Endothelial cell of umbilical vein (primary cell): ENCODE results near the gene KLHDC4. TPM values are rescaled to one million over a fixed set of nuclear protein-coding genes. Genes with fewer than 3 reads are reported as not detected.

Experiments
- BruUV-seq: library from RNA; stranded (reverse); fragments of 400-500 nt; replicated peaks from 2 replicates; lab custom pipeline; 2021; lab: Mats Ljungman, UMichigan
- CTCF ChIA-PET: fragments of 300-600, 350-600 bp; sonication (Branson Sonifier 250); formaldehyde crosslinking; loops from one replicate; lab custom pipeline; 2021; ENCODE audit warnings: antibody characterized with exemption, inconsistent platforms; lab: Charles Lee
- POLR2A ChIA-PET: fragments of 300-600, 350-600 bp; sonication (Branson Sonifier 250); formaldehyde crosslinking; loops from one replicate; lab custom pipeline; 2021; ENCODE audit warnings: antibody characterized with exemption, inconsistent platforms; lab: Charles Lee
- DNase-seq: peaks from one replicate; pipeline ENCODE4 v3.0.0-alpha.2; 2011; ENCODE audit warnings: low read depth, low spot score
- FAIRE-seq: peaks from 2 replicates; lab custom pipeline; 2011; peaks lifted over from hg19 to GRCh38; lab: Jason Lieb, UNC
- H2AFZ ChIP-seq: 2 replicates; pipeline ENCODE4 v1.6.0; 2012; ENCODE audit warnings: low read depth, low read length, control low read depth, inconsistent platforms
- H3K27ac ChIP-seq: 2 replicates; pipeline ENCODE4 v1.5.1; 2011; ENCODE audit warnings: low read depth, mild to moderate bottlenecking, control low read depth, low read length, moderate library complexity; ENCODE audit not compliant: insufficient read depth
- H3K27me3 ChIP-seq, 2 experiments: 2 replicates each; pipeline versions ENCODE4 v1.6.0 to v1.6.1; 2011; ENCODE audit warnings: low read length in 2 of 2, mixed read lengths in 1 of 2; ENCODE audit not compliant: control insufficient read depth in 2 of 2, insufficient read depth in 2 of 2
- H3K36me3 ChIP-seq, 2 experiments: 2 replicates in 1 of 2; 3 replicates in 1 of 2; pipeline ENCODE4 v1.5.1; 2011; ENCODE audit warnings: low read length in 2 of 2, mild to moderate bottlenecking in 1 of 2, moderate library complexity in 1 of 2; ENCODE audit not compliant: control insufficient read depth in 2 of 2, insufficient read depth in 2 of 2; ENCODE audit errors: extremely low read depth in 1 of 2
- H3K4me1 ChIP-seq: 3 replicates; pipeline ENCODE4 v1.5.1; 2011; ENCODE audit warnings: mild to moderate bottlenecking, low read length; ENCODE audit not compliant: control insufficient read depth, insufficient read depth; ENCODE audit errors: extremely low read depth
- H3K4me2 ChIP-seq: 2 replicates; pipeline ENCODE4 v1.6.1; 2011; ENCODE audit warnings: low read length, control low read depth, mixed read lengths; ENCODE audit not compliant: insufficient read depth
- H3K4me3 ChIP-seq, 3 experiments: fragments of 200-600 bp in 1 of 3; sonication (generic), shearing (Covaris generic) in 1 of 3; replicated peaks in 1 of 3; 2 replicates each; pipeline ENCODE4 v1.5.1; 2011 to 2016; ENCODE audit warnings: control low read depth in 3 of 3, low read length in 3 of 3, mild to moderate bottlenecking in 2 of 3, inconsistent platforms in 1 of 3, low read depth in 1 of 3, moderate library complexity in 1 of 3; ENCODE audit not compliant: insufficient read depth in 1 of 3
- H3K79me2 ChIP-seq: 2 replicates; pipeline ENCODE4 v1.6.0; 2012; ENCODE audit warnings: low read length, inconsistent platforms; ENCODE audit not compliant: control insufficient read depth, insufficient read depth
- H3K9ac ChIP-seq: replicated peaks from 2 replicates; pipeline ENCODE3; 2011; ENCODE audit warnings: low read length, control low read depth; ENCODE audit not compliant: insufficient read depth; ENCODE audit errors: extremely low read depth
- H3K9me1 ChIP-seq: replicated peaks from 3 replicates; pipeline ENCODE4 v1.6.0; 2011; ENCODE audit warnings: mild to moderate bottlenecking, low read length; ENCODE audit not compliant: control insufficient read depth, insufficient read depth; ENCODE audit errors: extremely low read depth
- H3K9me3 ChIP-seq: replicated peaks from 2 replicates; pipeline ENCODE4 v1.5.1; 2012; ENCODE audit warnings: low read length, inconsistent platforms; ENCODE audit not compliant: control insufficient read depth, insufficient read depth
- H4K20me1 ChIP-seq: replicated peaks from 2 replicates; pipeline ENCODE3; 2011; ENCODE audit warnings: mild to moderate bottlenecking, low read length; ENCODE audit not compliant: control insufficient read depth, insufficient read depth; ENCODE audit errors: extremely low read depth
- FOS ChIP-seq: IDR thresholded peaks from 2 replicates; pipeline ENCODE4 v1.6.1; 2011; ENCODE audit warnings: mild to moderate bottlenecking, low read length, moderate library complexity, borderline replicate concordance; ENCODE audit not compliant: insufficient read depth
- GATA2 ChIP-seq: IDR thresholded peaks from 2 replicates; pipeline ENCODE4 v1.7.0; 2011; ENCODE audit warnings: low read depth, mild to moderate bottlenecking, moderate library complexity, mixed read lengths, low read length; ENCODE audit not compliant: insufficient read length, insufficient read depth
- MAX ChIP-seq: IDR thresholded peaks from 2 replicates; pipeline ENCODE4 v1.6.1; 2011; ENCODE audit not compliant: insufficient read depth, insufficient read length
- MYC ChIP-seq: IDR thresholded peaks from one replicate; pipeline ENCODE4 v1.6.1; 2011; ENCODE audit warnings: mild to moderate bottlenecking, low read depth, low read length
- POLR2A ChIP-seq: IDR thresholded peaks from 2 replicates; pipeline ENCODE4 v1.6.1; 2012; ENCODE audit warnings: low read depth, mild to moderate bottlenecking, control low read depth, low read length
- POLR2AphosphoS5 ChIP-seq: IDR thresholded peaks from 2 replicates; pipeline ENCODE4 v1.6.1; 2012; ENCODE audit warnings: low read depth, mild to moderate bottlenecking, control low read depth, low read length, moderate library complexity; ENCODE audit not compliant: insufficient read depth
- dilution Hi-C: fragments of 300-500 bp; cut with MboI; formaldehyde crosslinking; loops from one replicate; pipeline ENCODE4 v1.15.0; 2019; ENCODE audit warnings: low sequenced_read_pairs; ENCODE audit not compliant: extremely low pct_ligation_motif_present
- intact Hi-C: fragments of 100-400 bp; cut with micrococcal nuclease; formaldehyde crosslinking; loops from one replicate; pipeline ENCODE4 v1.10.0; 2022
- polyA plus RNA-seq, 4 experiments: library from polyadenylated mRNA; depleted of rRNA in 3 of 4; stranded (reverse) in 3 of 4; unstranded in 1 of 4; fragments of >200 nt; gene quantifications; 2 replicates each; pipeline versions ENCODE4 v1.2.1 to v1.2.3, GENCODE V29; 2011 to 2012; ENCODE audit warnings: missing spikeins in 1 of 4
- total RNA-seq: library from RNA; stranded (reverse); gene quantifications from 2 replicates; pipeline ENCODE4 v1.2.3, GENCODE V29; 2021
- TF ChIP-seq, protein P1 (sequence below), 2 donors: IDR thresholded peaks; 1 replicate in 1 of 2; 2 replicates in 1 of 2; pipeline ENCODE4 v1.5.1; 2011; ENCODE audit warnings: low read length in 2 of 2, mild to moderate bottlenecking in 2 of 2, moderate library complexity in 2 of 2, control low read depth in 1 of 2, inconsistent platforms in 1 of 2, low read depth in 1 of 2; ENCODE audit not compliant: insufficient read depth in 1 of 2; ENCODE audit errors: extremely low read depth in 1 of 2

Gene KLHDC4
- total and polyA plus RNA-seq, 2 donors (not counting 3 experiments of a cell fraction or from before 2014, with no cell fraction given), result 24.7 to 46.2 TPM

GRCh38 chr16:87705771-87706277, 60.0 kb downstream of the KLHDC4 start:
- DNase-seq (no peak), FAIRE-seq (no peak)
- BruUV-seq, result no TSS peak
- intact Hi-C loops, result no loop called here
- H3K79me2 ChIP-seq, result no peaks in the 10 kb centered on the region
- peaks cover 24% of the 10 kb centered on the region for H3K4me1 ChIP-seq
- no peak overlapping the region for H2AFZ ChIP-seq
- peaks cover under 1 to 17% of the 10 kb centered on the region in 2 experiments for H3K36me3 ChIP-seq
- no peaks in the 10 kb centered on the region for H3K9me3 ChIP-seq
- H3K9me1 ChIP-seq, result no peaks in the 10 kb centered on the region
- no peak for TF ChIP-seq POLR2A
- TF ChIP-seq POLR2AphosphoS5, result no peak
- TF ChIP-seq, protein P1, sequence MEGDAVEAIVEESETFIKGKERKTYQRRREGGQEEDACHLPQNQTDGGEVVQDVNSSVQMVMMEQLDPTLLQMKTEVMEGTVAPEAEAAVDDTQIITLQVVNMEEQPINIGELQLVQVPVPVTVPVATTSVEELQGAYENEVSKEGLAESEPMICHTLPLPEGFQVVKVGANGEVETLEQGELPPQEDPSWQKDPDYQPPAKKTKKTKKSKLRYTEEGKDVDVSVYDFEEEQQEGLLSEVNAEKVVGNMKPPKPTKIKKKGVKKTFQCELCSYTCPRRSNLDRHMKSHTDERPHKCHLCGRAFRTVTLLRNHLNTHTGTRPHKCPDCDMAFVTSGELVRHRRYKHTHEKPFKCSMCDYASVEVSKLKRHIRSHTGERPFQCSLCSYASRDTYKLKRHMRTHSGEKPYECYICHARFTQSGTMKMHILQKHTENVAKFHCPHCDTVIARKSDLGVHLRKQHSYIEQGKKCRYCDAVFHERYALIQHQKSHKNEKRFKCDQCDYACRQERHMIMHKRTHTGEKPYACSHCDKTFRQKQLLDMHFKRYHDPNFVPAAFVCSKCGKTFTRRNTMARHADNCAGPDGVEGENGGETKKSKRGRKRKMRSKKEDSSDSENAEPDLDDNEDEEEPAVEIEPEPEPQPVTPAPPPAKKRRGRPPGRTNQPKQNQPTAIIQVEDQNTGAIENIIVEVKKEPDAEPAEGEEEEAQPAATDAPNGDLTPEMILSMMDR (IDR thresholded peaks at IDR 0.05; ENCODE audit: extremely low read depth in 1 of 2, insufficient read depth in 1 of 2, low read depth in 1 of 2, low read length in 2 of 2), result no peak
- TF ChIP-seq MYC, result no peak
- no peak for TF ChIP-seq FOS
- TF ChIP-seq MAX, result no peak
- TF ChIP-seq GATA2, result no peak
- ChIA-PET CTCF (interaction anchor here (0.6 to 2.0 kb wide), 7 partner anchors 9 to 218 kb away, joined by 3 to 6 read pairs (median 4); no protein-coding TSS in a partner anchor), POLR2A (no interaction called here)
- no peak overlapping the region for H3K9ac ChIP-seq
- dilution Hi-C loops, result no loop called here
- H3K27ac ChIP-seq, result no peak overlapping the region
- H3K4me3 ChIP-seq, result no peak overlapping the region
- no peak overlapping the region for H3K4me2 ChIP-seq
- H3K27me3 ChIP-seq, result no peaks in the 10 kb centered on the region
- no peaks in the 10 kb centered on the region for H4K20me1 ChIP-seq
